ENCODE results near the gene NKAIN2.

DNA sequence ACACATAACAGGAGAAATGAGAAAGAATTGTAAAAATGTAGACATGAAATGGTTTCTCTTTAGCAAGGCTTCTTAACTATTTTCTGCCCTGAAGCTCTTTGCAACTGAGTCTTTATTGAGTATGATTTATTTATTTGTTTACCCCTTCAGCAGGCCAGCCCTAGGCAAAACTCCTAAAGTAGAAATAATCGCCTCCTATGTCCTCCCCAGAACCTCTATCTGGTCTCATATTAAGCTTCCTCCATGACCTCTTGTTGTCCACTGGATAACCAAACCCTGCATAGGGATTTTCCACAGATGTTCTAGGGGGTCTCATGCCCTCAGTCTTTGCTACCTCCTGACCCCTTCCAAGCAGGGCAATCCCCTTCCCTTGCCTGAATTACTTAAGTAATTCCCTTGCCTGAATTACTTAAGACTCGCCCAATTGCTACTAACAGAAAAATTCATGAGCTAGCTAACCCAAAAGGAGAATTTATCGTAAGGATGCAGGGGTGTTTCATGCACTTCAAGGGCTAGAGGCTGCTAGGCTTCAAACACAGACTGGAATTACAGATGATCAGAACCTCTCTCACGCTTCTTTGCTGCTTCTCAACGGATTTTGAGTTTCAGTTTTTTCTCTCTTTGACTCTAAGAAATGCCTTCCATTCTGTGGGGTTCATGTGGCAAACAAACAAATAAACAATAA is 732.6 kb downstream of the NKAIN2 start:
- TF ChIP-seq ESRRA (IDR thresholded peaks at IDR 0.05; ENCODE audit: borderline replicate concordance, low read depth) (no peak), ZNF121 (CRISPR knock-in tag; conservative IDR thresholded peaks at IDR 0.05) (no peak), HIVEP1 (CRISPR knock-in tag; IDR thresholded peaks at IDR 0.05) (no peak), MED1 (CRISPR knock-in tag; IDR thresholded peaks at IDR 0.05; ENCODE audit: borderline replicate concordance) (no peak), SP1 (CRISPR knock-in tag; IDR thresholded peaks at IDR 0.05) (no peak), ZNF384 (IDR thresholded peaks at IDR 0.05; ENCODE audit: low read depth, low read length) (no peak)
- TF ChIP-seq, protein P1, sequence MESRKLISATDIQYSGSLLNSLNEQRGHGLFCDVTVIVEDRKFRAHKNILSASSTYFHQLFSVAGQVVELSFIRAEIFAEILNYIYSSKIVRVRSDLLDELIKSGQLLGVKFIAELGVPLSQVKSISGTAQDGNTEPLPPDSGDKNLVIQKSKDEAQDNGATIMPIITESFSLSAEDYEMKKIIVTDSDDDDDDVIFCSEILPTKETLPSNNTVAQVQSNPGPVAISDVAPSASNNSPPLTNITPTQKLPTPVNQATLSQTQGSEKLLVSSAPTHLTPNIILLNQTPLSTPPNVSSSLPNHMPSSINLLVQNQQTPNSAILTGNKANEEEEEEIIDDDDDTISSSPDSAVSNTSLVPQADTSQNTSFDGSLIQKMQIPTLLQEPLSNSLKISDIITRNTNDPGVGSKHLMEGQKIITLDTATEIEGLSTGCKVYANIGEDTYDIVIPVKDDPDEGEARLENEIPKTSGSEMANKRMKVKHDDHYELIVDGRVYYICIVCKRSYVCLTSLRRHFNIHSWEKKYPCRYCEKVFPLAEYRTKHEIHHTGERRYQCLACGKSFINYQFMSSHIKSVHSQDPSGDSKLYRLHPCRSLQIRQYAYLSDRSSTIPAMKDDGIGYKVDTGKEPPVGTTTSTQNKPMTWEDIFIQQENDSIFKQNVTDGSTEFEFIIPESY (CRISPR knock-in tag; IDR thresholded peaks at IDR 0.05), result no peak
- TF ChIP-seq, protein P2, sequence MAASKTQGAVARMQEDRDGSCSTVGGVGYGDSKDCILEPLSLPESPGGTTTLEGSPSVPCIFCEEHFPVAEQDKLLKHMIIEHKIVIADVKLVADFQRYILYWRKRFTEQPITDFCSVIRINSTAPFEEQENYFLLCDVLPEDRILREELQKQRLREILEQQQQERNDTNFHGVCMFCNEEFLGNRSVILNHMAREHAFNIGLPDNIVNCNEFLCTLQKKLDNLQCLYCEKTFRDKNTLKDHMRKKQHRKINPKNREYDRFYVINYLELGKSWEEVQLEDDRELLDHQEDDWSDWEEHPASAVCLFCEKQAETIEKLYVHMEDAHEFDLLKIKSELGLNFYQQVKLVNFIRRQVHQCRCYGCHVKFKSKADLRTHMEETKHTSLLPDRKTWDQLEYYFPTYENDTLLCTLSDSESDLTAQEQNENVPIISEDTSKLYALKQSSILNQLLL (CRISPR knock-in tag; IDR thresholded peaks at IDR 0.05; ENCODE audit: borderline replicate concordance), result no peak
- TF ChIP-seq, protein P3, sequence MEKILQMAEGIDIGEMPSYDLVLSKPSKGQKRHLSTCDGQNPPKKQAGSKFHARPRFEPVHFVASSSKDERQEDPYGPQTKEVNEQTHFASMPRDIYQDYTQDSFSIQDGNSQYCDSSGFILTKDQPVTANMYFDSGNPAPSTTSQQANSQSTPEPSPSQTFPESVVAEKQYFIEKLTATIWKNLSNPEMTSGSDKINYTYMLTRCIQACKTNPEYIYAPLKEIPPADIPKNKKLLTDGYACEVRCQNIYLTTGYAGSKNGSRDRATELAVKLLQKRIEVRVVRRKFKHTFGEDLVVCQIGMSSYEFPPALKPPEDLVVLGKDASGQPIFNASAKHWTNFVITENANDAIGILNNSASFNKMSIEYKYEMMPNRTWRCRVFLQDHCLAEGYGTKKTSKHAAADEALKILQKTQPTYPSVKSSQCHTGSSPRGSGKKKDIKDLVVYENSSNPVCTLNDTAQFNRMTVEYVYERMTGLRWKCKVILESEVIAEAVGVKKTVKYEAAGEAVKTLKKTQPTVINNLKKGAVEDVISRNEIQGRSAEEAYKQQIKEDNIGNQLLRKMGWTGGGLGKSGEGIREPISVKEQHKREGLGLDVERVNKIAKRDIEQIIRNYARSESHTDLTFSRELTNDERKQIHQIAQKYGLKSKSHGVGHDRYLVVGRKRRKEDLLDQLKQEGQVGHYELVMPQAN (IDR thresholded peaks at IDR 0.05; ENCODE audit: borderline replicate concordance), result no peak
- TF ChIP-seq, protein P4, sequence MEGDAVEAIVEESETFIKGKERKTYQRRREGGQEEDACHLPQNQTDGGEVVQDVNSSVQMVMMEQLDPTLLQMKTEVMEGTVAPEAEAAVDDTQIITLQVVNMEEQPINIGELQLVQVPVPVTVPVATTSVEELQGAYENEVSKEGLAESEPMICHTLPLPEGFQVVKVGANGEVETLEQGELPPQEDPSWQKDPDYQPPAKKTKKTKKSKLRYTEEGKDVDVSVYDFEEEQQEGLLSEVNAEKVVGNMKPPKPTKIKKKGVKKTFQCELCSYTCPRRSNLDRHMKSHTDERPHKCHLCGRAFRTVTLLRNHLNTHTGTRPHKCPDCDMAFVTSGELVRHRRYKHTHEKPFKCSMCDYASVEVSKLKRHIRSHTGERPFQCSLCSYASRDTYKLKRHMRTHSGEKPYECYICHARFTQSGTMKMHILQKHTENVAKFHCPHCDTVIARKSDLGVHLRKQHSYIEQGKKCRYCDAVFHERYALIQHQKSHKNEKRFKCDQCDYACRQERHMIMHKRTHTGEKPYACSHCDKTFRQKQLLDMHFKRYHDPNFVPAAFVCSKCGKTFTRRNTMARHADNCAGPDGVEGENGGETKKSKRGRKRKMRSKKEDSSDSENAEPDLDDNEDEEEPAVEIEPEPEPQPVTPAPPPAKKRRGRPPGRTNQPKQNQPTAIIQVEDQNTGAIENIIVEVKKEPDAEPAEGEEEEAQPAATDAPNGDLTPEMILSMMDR (IDR thresholded peaks at IDR 0.05 in 2 of 3, conservative IDR thresholded peaks at IDR 0.05 in 1 of 3; ENCODE audit: insufficient read depth in 2 of 3, low read depth in 1 of 3, low read length in 3 of 3), result no peak
- TF ChIP-seq, protein P5, sequence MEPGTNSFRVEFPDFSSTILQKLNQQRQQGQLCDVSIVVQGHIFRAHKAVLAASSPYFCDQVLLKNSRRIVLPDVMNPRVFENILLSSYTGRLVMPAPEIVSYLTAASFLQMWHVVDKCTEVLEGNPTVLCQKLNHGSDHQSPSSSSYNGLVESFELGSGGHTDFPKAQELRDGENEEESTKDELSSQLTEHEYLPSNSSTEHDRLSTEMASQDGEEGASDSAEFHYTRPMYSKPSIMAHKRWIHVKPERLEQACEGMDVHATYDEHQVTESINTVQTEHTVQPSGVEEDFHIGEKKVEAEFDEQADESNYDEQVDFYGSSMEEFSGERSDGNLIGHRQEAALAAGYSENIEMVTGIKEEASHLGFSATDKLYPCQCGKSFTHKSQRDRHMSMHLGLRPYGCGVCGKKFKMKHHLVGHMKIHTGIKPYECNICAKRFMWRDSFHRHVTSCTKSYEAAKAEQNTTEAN (CRISPR knock-in tag; IDR thresholded peaks at IDR 0.05), result no peak
- TF ChIP-seq, protein P6, sequence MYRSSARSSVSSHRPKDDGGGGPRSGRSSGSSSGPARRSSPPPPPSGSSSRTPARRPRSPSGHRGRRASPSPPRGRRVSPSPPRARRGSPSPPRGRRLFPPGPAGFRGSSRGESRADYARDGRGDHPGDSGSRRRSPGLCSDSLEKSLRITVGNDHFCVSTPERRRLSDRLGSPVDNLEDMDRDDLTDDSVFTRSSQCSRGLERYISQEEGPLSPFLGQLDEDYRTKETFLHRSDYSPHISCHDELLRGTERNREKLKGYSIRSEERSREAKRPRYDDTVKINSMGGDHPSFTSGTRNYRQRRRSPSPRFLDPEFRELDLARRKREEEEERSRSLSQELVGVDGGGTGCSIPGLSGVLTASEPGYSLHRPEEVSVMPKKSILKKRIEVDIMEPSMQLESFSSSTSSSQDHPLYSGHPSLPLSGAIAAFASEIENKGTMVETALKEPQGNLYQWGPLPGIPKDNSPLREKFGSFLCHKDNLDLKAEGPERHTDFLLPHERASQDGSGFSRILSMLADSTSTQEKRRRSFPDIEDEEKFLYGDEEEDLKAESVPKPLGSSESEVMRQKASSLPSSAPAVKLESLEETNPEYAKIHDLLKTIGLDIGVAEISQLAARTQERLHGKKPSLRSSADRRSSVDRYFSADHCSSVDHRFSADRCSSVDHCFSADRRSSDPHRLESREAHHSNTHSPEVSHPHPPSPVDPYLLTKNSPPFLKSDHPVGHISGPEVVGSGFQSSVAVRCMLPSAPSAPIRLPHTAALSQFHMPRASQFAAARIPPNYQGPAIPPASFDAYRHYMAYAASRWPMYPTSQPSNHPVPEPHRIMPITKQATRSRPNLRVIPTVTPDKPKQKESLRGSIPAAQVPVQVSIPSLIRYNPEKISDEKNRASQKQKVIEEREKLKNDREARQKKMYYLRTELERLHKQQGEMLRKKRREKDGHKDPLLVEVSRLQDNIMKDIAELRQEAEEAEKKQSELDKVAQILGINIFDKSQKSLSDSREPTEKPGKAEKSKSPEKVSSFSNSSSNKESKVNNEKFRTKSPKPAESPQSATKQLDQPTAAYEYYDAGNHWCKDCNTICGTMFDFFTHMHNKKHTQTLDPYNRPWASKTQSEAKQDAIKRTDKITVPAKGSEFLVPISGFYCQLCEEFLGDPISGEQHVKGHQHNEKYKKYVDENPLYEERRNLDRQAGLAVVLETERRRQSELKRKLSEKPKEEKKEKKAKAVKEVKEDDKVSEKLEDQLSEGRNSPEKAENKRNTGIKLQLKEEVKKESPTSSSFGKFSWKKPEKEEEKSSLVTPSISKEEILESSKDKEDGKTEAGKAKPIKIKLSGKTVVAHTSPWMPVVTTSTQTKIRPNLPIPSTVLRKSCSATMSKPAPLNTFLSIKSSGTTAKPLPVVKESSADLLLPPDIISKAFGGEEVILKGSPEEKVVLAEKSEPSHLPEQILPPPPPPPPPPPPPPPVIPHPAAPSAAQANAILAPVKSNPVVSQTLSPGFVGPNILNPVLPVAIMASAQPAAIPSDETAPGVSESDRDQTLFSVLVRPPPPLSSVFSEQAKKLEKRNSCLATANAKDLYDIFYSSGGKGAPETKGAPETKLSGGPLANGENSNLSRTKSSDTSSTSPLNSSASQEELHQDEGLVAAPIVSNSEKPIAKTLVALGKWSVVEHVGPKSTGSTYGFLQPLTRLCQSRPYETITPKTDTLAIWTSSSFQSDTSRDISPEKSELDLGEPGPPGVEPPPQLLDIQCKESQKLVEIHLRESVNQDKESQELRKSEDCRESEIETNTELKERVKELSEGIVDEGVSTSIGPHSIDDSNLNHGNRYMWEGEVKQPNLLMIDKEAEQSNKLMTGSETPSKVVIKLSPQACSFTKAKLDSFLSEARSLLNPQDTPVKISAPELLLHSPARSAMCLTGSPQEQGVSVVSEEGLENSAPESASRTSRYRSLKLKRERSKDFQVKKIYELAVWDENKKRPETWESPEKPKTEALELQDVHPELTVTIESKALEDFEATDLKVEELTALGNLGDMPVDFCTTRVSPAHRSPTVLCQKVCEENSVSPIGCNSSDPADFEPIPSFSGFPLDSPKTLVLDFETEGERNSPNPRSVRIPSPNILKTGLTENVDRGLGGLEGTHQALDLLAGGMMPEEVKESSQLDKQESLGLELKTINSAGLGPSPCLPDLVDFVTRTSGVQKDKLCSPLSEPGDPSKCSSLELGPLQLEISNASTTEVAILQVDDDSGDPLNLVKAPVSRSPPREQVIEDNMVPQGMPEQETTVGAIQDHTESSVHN (IDR thresholded peaks at IDR 0.05; ENCODE audit: borderline replicate concordance in 1 of 2, low read depth in 1 of 2), result no peak
